Measurements from ENCODE around the gene UPF1. TPM values are rescaled to one million over a fixed set of nuclear protein-coding genes. Genes with fewer than 3 reads are reported as not detected.

Gene UPF1
- total RNA-seq, 1 donor from 2014 or later = 46.3 TPM

Other genes with a start within 250 kb of the UPF1 start
- gene REX1BD, start 243.2 kb upstream of the UPF1 start, total RNA-seq (ENCODE audit: unreplicated experiment) = 54.3 TPM
- 55.3 TPM for gene CRLF1, start 225.2 kb upstream of the UPF1 start, total RNA-seq (ENCODE audit: unreplicated experiment)
- 92.3 TPM for gene TMEM59L, start 219.1 kb upstream of the UPF1 start, total RNA-seq (ENCODE audit: unreplicated experiment)
- 12.0 TPM for gene KLHL26, start 194.9 kb upstream of the UPF1 start, total RNA-seq (ENCODE audit: unreplicated experiment)
- gene CRTC1, start 148.3 kb upstream of the UPF1 start, total RNA-seq (ENCODE audit: unreplicated experiment) = 28.8 TPM
- gene COMP, start 40.7 kb upstream of the UPF1 start, total RNA-seq (ENCODE audit: unreplicated experiment) = not detected
- 15.3 TPM for gene CERS1, start 64.2 kb downstream of the UPF1 start, total RNA-seq (ENCODE audit: unreplicated experiment)
- 177 TPM for gene COPE, start 87.4 kb downstream of the UPF1 start, total RNA-seq (ENCODE audit: unreplicated experiment)
- gene DDX49, start 87.8 kb downstream of the UPF1 start, total RNA-seq (ENCODE audit: unreplicated experiment) = 51.4 TPM
- gene HOMER3, start 109.3 kb downstream of the UPF1 start, total RNA-seq (ENCODE audit: unreplicated experiment) = 217 TPM
- gene SUGP2, start 201.6 kb downstream of the UPF1 start, total RNA-seq (ENCODE audit: unreplicated experiment) = 201 TPM
- 32.8 TPM for gene ARMC6, start 201.6 kb downstream of the UPF1 start, total RNA-seq (ENCODE audit: unreplicated experiment)
- gene SLC25A42, start 232.0 kb downstream of the UPF1 start, total RNA-seq (ENCODE audit: unreplicated experiment) = 14.2 TPM

Data from glutamatergic neuron (in vitro differentiated cells).